Neuronal stem cell (in vitro differentiated cells): ENCODE results near the gene INHBE.
"Not testable (repeated sequence)": the region's sequence is repeated elsewhere in the genome, so short reads cannot be mapped to it uniquely, and the experiment has no call there.

ENCODE experiments used
- DNase-seq: peaks from one replicate; pipeline ENCODE4 v3.0.0-alpha.2; 2013; ENCODE audit warnings: low spot score
- H2AFZ ChIP-seq: one replicate; pipeline ENCODE4 v1.6.1; 2013; ENCODE audit warnings: mild to moderate bottlenecking, low read length, inconsistent platforms
- H2AK5ac ChIP-seq: 2 replicates; pipeline ENCODE4 v1.6.1; 2013; ENCODE audit warnings: low read depth, mild to moderate bottlenecking, inconsistent platforms, low read length, moderate library complexity, mixed read lengths
- H2BK120ac ChIP-seq: 2 replicates; pipeline ENCODE4 v1.6.1; 2013; ENCODE audit warnings: low read depth, mild to moderate bottlenecking, inconsistent platforms, low read length, moderate library complexity, mixed read lengths
- H2BK12ac ChIP-seq: one replicate; pipeline ENCODE4 v1.6.1; 2013; ENCODE audit warnings: low read length, inconsistent platforms
- H2BK15ac ChIP-seq: 2 replicates; pipeline ENCODE4 v1.6.1; 2013; ENCODE audit warnings: mild to moderate bottlenecking, low read length, inconsistent platforms, mixed read lengths
- H2BK5ac ChIP-seq: one replicate; pipeline ENCODE4 v1.6.1; 2013; ENCODE audit warnings: inconsistent platforms, mild to moderate bottlenecking, low read length, moderate library complexity
- H3K14ac ChIP-seq: one replicate; pipeline ENCODE4 v1.6.1; 2013; ENCODE audit warnings: low read length, inconsistent platforms
- H3K18ac ChIP-seq: 2 replicates; pipeline ENCODE4 v1.6.1; 2013; ENCODE audit warnings: low read length, inconsistent platforms
- H3K23ac ChIP-seq: 2 replicates; pipeline ENCODE4 v1.6.1; 2013; ENCODE audit warnings: low read depth, mild to moderate bottlenecking, mixed read lengths, low read length, inconsistent platforms; ENCODE audit not compliant: poor library complexity
- H3K27ac ChIP-seq: replicated peaks from 3 replicates; pipeline ENCODE4 v1.5.1; 2013; ENCODE audit warnings: low read length, inconsistent platforms
- H3K27me3 ChIP-seq, 3 experiments: 2 replicates each; pipeline ENCODE4 v1.6.1; 2013; ENCODE audit warnings: low read length in 3 of 3, mild to moderate bottlenecking in 2 of 3, inconsistent platforms in 1 of 3, low read depth in 1 of 3, mixed read lengths in 1 of 3, moderate library complexity in 1 of 3; ENCODE audit not compliant: control insufficient read depth in 3 of 3, insufficient read depth in 3 of 3
- H3K36me3 ChIP-seq, 2 donors: replicated peaks in 1 of 2; 2 replicates each; pipeline ENCODE4 v1.6.1; 2013; ENCODE audit warnings: low read length in 2 of 2; ENCODE audit not compliant: control insufficient read depth in 2 of 2, insufficient read depth in 2 of 2
- H3K4ac ChIP-seq: 2 replicates; pipeline ENCODE4 v1.6.1; 2013; ENCODE audit warnings: inconsistent platforms, mild to moderate bottlenecking, low read length, moderate library complexity
- H3K4me1 ChIP-seq, 2 donors: 1 replicate in 1 of 2; 2 replicates in 1 of 2; pipeline ENCODE4 v1.6.1; 2013; ENCODE audit warnings: low read length in 2 of 2, low read depth in 1 of 2; ENCODE audit not compliant: control insufficient read depth in 2 of 2, insufficient read depth in 1 of 2
- H3K4me2 ChIP-seq: one replicate; pipeline ENCODE4 v1.6.1; 2013; ENCODE audit warnings: mild to moderate bottlenecking, low read length, inconsistent platforms; ENCODE audit not compliant: insufficient read depth, poor library complexity, severe bottlenecking
- H3K4me3 ChIP-seq, 2 donors: 2 replicates each; pipeline ENCODE4 v1.5.1; 2013; ENCODE audit warnings: low read length in 2 of 2, mild to moderate bottlenecking in 2 of 2, inconsistent platforms in 1 of 2, moderate library complexity in 1 of 2
- H3K79me1 ChIP-seq: one replicate; pipeline ENCODE4 v1.6.1; 2013; ENCODE audit warnings: low read depth, mild to moderate bottlenecking, inconsistent platforms, low read length, moderate library complexity
- H3K9ac ChIP-seq: one replicate; pipeline ENCODE4 v1.6.1; 2013; ENCODE audit warnings: mild to moderate bottlenecking, low read depth, low read length, inconsistent platforms; ENCODE audit not compliant: poor library complexity
- H3K9me3 ChIP-seq, 2 donors: replicated peaks in 1 of 2; 2 replicates each; pipeline versions ENCODE3 to v1.6.1; 2013; ENCODE audit warnings: low read length in 2 of 2, mild to moderate bottlenecking in 2 of 2, inconsistent platforms in 1 of 2, low read depth in 1 of 2, mixed read lengths in 1 of 2, moderate library complexity in 1 of 2; ENCODE audit not compliant: control insufficient read depth in 2 of 2, insufficient read depth in 1 of 2
- H4K8ac ChIP-seq: one replicate; pipeline ENCODE4 v1.6.1; 2013; ENCODE audit warnings: low read depth, mild to moderate bottlenecking, inconsistent platforms, low read length, moderate library complexity
- H4K91ac ChIP-seq: one replicate; pipeline ENCODE4 v1.6.1; 2013; ENCODE audit warnings: low read length, low read depth, mild to moderate bottlenecking, inconsistent platforms; ENCODE audit not compliant: poor library complexity
- WGBS, 2 donors: extraction: QIAGEN DNeasy Blood & Tissue Kit; methylation state at CpG; one replicate each; pipeline ENCODE4 v1.1.7; 2013; ENCODE audit warnings: missing lambda C conversion rate in 2 of 2, mixed read lengths in 1 of 2; ENCODE audit not compliant: insufficient read length in 2 of 2, insufficient replicate concordance in 1 of 2; ENCODE audit errors: extremely low coverage in 2 of 2; 5-methylcytosine and 5-hydroxymethylcytosine counted together

INHBE gene

GRCh38 chr12:57435293-57435692, 19.8 kb upstream of the INHBE start:
- Histone ChIP-seq H3K9me3 (no peaks in the 10 kb centered on the region), H3K27ac (no peak overlapping the region), H3K4me3 (no peak overlapping the region), H3K18ac (no peak overlapping the region), H2BK120ac (no peak overlapping the region), H2AK5ac (no peak overlapping the region), H4K8ac (no peak overlapping the region), H3K79me1 (no peaks in the 10 kb centered on the region), H3K23ac (no peak overlapping the region), H3K4me1 (no peaks in the 10 kb centered on the region), H3K27me3 (no peaks in the 10 kb centered on the region), H3K4me2 (no peak overlapping the region), H3K14ac (no peak overlapping the region), H3K36me3 (no peaks in the 10 kb centered on the region), H2BK12ac (no peak overlapping the region), H3K4ac (no peak overlapping the region), H3K9ac (no peak overlapping the region), H2AFZ (peak overlapping the region; percentile 20), H2BK5ac (no peak overlapping the region), H4K91ac (no peak overlapping the region), H2BK15ac (no peak overlapping the region)
- WGBS, 2 donors = no CpG with 5 or more reads among the region's 4 CpGs
- no peak for DNase-seq

GRCh38 chr12:57438400-57438799, 16.7 kb upstream of the INHBE start:
- H3K4ac ChIP-seq = no peak overlapping the region
- H3K14ac ChIP-seq = no peak overlapping the region

GRCh38 chr12:57439762-57440266, 15.3 kb upstream of the INHBE start:
- Histone ChIP-seq H3K27ac (no peak overlapping the region), H2BK5ac (no peak overlapping the region), H2AK5ac (no peak overlapping the region), H3K4ac (no peak overlapping the region), H3K27me3 (no peaks in the 10 kb centered on the region), H3K23ac (no peak overlapping the region), H3K36me3 (no peaks in the 10 kb centered on the region), H2BK120ac (no peak overlapping the region), H3K9ac (no peak overlapping the region), H4K8ac (no peak overlapping the region), H3K4me1 (no peaks in the 10 kb centered on the region), H3K9me3 (peaks cover 0 to 2% of the 10 kb centered on the region in 2 donors), H3K18ac (no peak overlapping the region), H2BK12ac (no peak overlapping the region), H2BK15ac (no peak overlapping the region), H3K79me1 (no peaks in the 10 kb centered on the region), H3K4me2 (no peak overlapping the region), H4K91ac (no peak overlapping the region), H3K14ac (no peak overlapping the region), H2AFZ (no peak overlapping the region), H3K4me3 (no peak overlapping the region)
- no peak for DNase-seq
- no CpG with 5 or more reads among the region's 4 CpGs for WGBS, 2 donors

More at GRCh38 chr12:57438400-57438799, 16.7 kb upstream of the INHBE start:
- no peak overlapping the region for H2AFZ ChIP-seq
- no peak overlapping the region for H3K27ac ChIP-seq
- H2BK5ac ChIP-seq = no peak overlapping the region
- no CpG with 5 or more reads among the region's 1 CpG for WGBS, 2 donors
- no peaks in the 10 kb centered on the region for H3K4me1 ChIP-seq
- no peak for DNase-seq
- H3K27me3 ChIP-seq = no peaks in the 10 kb centered on the region
- H3K79me1 ChIP-seq = no peaks in the 10 kb centered on the region
- no peak overlapping the region for H3K4me2 ChIP-seq
- H3K9me3 ChIP-seq = peaks cover 0 to 2% of the 10 kb centered on the region in 2 donors
- H2BK12ac ChIP-seq = no peak overlapping the region
- no peak overlapping the region for H2BK15ac ChIP-seq
- no peak overlapping the region for H2AK5ac ChIP-seq
- H4K91ac ChIP-seq = no peak overlapping the region
- H3K18ac ChIP-seq = no peak overlapping the region
- H3K36me3 ChIP-seq = no peaks in the 10 kb centered on the region
- H4K8ac ChIP-seq = no peak overlapping the region
- H3K4me3 ChIP-seq = no peak overlapping the region
- H2BK120ac ChIP-seq = no peak overlapping the region
- H3K9ac ChIP-seq = no peak overlapping the region
- no peak overlapping the region for H3K23ac ChIP-seq

- DNase-seq, H3K23ac ChIP-seq: not testable (repeated sequence)
- no CpG with 5 or more reads among the region's 2 CpGs for whole genome bisulfite sequencing, 2 donors
Measured at GRCh38 chr12:57441393-57441792, 13.7 kb upstream of the INHBE start.

More at GRCh38 chr12:57441393-57441792, 13.7 kb upstream of the INHBE start:
- not testable (repeated sequence) for H3K4me2 ChIP-seq, H2BK12ac ChIP-seq, H2AK5ac ChIP-seq, H2BK15ac ChIP-seq, H2BK5ac ChIP-seq, H2AFZ ChIP-seq, H3K18ac ChIP-seq, H3K4me3 ChIP-seq, H4K8ac ChIP-seq, H3K27ac ChIP-seq, H2BK120ac ChIP-seq, H4K91ac ChIP-seq, H3K36me3 ChIP-seq, H3K9me3 ChIP-seq, H3K4ac ChIP-seq, H3K79me1 ChIP-seq, H3K27me3 ChIP-seq, H3K9ac ChIP-seq, H3K14ac ChIP-seq, H3K4me1 ChIP-seq
